Ovary (tissue), 3 donors: ENCODE measurements around the gene INVS.

Experiments
- POLR2A ChIP-seq: fragments of 450-650 bp; IDR thresholded peaks from one replicate; pipeline ENCODE4 v1.6.1; 2017; ENCODE audit warnings: antibody characterized with exemption, mild to moderate bottlenecking, moderate library complexity
- TF ChIP-seq, protein P1 (sequence below), 3 donors: fragments of 450-650 bp in 2 of 3; fragments of 200-600 bp in 1 of 3; IDR thresholded peaks; one replicate each; pipeline versions ENCODE4 v1.5.1 to v1.8.0; 2016 to 2022; ENCODE audit warnings: antibody characterized with exemption in 3 of 3, mild to moderate bottlenecking in 1 of 3
- donor health status: DM: no; HTN: no; CAD: no.

DNA sequence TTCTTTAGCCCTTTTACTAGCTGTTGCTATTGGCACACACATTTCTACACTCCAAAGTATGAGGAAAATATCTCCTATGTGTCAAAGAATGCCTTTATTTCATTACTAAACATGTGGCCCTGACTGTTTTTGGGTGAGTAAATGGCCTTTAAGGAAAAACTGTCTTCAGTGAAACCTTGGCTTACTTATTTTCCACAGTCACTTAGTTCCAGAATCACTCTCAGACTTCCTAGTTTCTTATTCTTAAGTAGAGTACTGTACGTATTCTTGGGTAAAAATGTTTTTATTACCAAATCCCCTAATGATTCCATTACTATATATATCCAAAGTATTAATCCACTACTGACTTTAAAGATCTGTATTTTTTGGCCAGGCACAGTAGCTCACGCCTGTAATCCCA lies 27.8 kb upstream of the INVS start:
- no peak for TF ChIP-seq POLR2A
- TF ChIP-seq, protein P1, sequence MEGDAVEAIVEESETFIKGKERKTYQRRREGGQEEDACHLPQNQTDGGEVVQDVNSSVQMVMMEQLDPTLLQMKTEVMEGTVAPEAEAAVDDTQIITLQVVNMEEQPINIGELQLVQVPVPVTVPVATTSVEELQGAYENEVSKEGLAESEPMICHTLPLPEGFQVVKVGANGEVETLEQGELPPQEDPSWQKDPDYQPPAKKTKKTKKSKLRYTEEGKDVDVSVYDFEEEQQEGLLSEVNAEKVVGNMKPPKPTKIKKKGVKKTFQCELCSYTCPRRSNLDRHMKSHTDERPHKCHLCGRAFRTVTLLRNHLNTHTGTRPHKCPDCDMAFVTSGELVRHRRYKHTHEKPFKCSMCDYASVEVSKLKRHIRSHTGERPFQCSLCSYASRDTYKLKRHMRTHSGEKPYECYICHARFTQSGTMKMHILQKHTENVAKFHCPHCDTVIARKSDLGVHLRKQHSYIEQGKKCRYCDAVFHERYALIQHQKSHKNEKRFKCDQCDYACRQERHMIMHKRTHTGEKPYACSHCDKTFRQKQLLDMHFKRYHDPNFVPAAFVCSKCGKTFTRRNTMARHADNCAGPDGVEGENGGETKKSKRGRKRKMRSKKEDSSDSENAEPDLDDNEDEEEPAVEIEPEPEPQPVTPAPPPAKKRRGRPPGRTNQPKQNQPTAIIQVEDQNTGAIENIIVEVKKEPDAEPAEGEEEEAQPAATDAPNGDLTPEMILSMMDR (IDR thresholded peaks at IDR 0.05) = no peak
